ENCODE measurements around the gene TMEM39A. TPM values are rescaled to one million over a fixed set of nuclear protein-coding genes. Genes with fewer than 3 reads are reported as not detected.

Gene TMEM39A
- total and polyA plus RNA-seq, 10 of the 15 experiments (the other 5 are each of a cell fraction or from before 2014, with no cell fraction given), result 10.8 to 44.7 (median 33.2) TPM

DNA sequence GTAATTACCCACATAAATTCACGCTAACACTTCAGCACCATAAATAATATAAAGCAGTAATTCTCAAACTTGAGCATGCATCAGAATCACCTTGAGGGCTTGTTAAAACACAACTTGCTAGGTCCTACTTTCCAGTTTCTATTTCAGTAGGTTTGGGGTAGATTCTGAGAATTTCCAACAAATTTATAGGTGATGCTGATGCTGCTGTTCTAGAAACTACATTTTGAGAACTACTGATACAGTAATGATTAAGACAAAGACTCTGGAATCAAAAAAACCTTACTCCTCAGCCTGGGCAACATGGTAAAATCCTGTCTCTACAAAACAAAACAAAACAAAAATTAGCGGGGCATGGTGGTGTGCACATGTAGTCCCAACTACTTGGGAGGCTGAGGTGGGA lies 18.8 kb downstream of the TMEM39A start:
- ChIA-PET SMC1A (ENCODE audit: uncharacterized antibody, unreplicated experiment) (no interaction called here), POLR2A (no interaction called here), RAD21 (ENCODE audit: unreplicated experiment) (no interaction called here), CTCF (no interaction called here)
- no peaks in the 10 kb centered on the region for H3K27me3 ChIP-seq (replicated peaks in 1 of 2; ENCODE audit: control insufficient read depth in 2 of 2, insufficient read depth in 2 of 2, low read length in 1 of 2)
- intact Hi-C loops (cut with micrococcal nuclease; ENCODE audit: unreplicated experiment) (no loop called here), in situ Hi-C loops (cut with MboI) (no loop called here)
- H3K4me2 ChIP-seq (ENCODE audit: control insufficient read depth, insufficient read depth), result no peak overlapping the region
- H4K20me1 ChIP-seq (ENCODE audit: control insufficient read depth, insufficient read depth), result no peaks in the 10 kb centered on the region
- H3K4me1 ChIP-seq (ENCODE audit: control insufficient read depth, insufficient read depth, low read length), result no peaks in the 10 kb centered on the region
- no peaks in the 10 kb centered on the region; the same call in 2 of the 3 replicates for H3K9me3 ChIP-seq (replicated peaks; ENCODE audit: control insufficient read depth, insufficient read depth, low read length)
- DNase-seq (ENCODE audit: low read depth, low spot score) (no peak), FAIRE-seq (no peak), ATAC-seq (no peak)
- 100% methylated on average over 2 of the region's 2 CpGs for WGBS (ENCODE audit: insufficient coverage, insufficient replicate concordance, low lambda C conversion rate, missing lambda C conversion rate)
- TF ChIP-seq BMI1 (IDR thresholded peaks at IDR 0.05; ENCODE audit: borderline replicate concordance) (no peak), ZNF24 (IDR thresholded peaks at IDR 0.05) (no peak), ZBED1 (IDR thresholded peaks at IDR 0.05; ENCODE audit: borderline replicate concordance) (no peak), SPI1 (IDR thresholded peaks at IDR 0.05; ENCODE audit: borderline replicate concordance, insufficient read depth, low read depth, low read length) (no peak), NFXL1 (IDR thresholded peaks at IDR 0.05; ENCODE audit: borderline replicate concordance) (no peak), KAT2A (conservative IDR thresholded peaks at IDR 0.05; ENCODE audit: control insufficient read depth, low read depth, low read length) (no peak), RAD51 (IDR thresholded peaks at IDR 0.05) (no peak), CBX3 (IDR thresholded peaks at IDR 0.05; ENCODE audit: borderline replicate concordance, low read depth) (no peak), EGR1 (IDR thresholded peaks at IDR 0.05; ENCODE audit: borderline replicate concordance in 1 of 2, low read depth in 2 of 2, low read length in 2 of 2) (no peak), CBFB (IDR thresholded peaks at IDR 0.05; ENCODE audit: low read depth) (no peak), YBX1 (IDR thresholded peaks at IDR 0.05) (no peak)
- TF ChIP-seq, protein P1, sequence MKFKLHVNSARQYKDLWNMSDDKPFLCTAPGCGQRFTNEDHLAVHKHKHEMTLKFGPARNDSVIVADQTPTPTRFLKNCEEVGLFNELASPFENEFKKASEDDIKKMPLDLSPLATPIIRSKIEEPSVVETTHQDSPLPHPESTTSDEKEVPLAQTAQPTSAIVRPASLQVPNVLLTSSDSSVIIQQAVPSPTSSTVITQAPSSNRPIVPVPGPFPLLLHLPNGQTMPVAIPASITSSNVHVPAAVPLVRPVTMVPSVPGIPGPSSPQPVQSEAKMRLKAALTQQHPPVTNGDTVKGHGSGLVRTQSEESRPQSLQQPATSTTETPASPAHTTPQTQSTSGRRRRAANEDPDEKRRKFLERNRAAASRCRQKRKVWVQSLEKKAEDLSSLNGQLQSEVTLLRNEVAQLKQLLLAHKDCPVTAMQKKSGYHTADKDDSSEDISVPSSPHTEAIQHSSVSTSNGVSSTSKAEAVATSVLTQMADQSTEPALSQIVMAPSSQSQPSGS (IDR thresholded peaks at IDR 0.05; ENCODE audit: low read length), result no peak
- H3K36me3 ChIP-seq (ENCODE audit: control insufficient read depth in 2 of 2, insufficient read depth in 2 of 2, low read length in 1 of 2), result peaks cover 0 to 38% of the 10 kb centered on the region in 2 experiments; a peak in 3 of 4 replicates
- no TSS peak for BruUV-seq (replicated peaks)
- H2AFZ ChIP-seq (ENCODE audit: control insufficient read depth, low read depth, low read length), result no peak overlapping the region
- H3K9ac ChIP-seq (ENCODE audit: control insufficient read depth, insufficient read depth, low read length), result no peak overlapping the region
- no peaks in the 10 kb centered on the region for H3K79me2 ChIP-seq (ENCODE audit: control insufficient read depth, insufficient read depth, low read length)
- H3K4me3 ChIP-seq, result no peak overlapping the region
- H3K27ac ChIP-seq (ENCODE audit: control insufficient read depth, insufficient read depth), result no peak overlapping the region

Data from GM12878 (cell line).